HT1080 (cell line): Measurements from ENCODE around the gene XPOT. TPM values are rescaled to one million over a fixed set of nuclear protein-coding genes. Genes with fewer than 3 reads are reported as not detected.

Experiments
- DNase-seq: peaks from one replicate; pipeline ENCODE4 v3.0.0-alpha.2; 2015; ENCODE audit warnings: low read depth
- small RNA-seq: library from RNA; depleted of rRNA; stranded (forward); fragments of <200 nt; gene quantifications from one replicate; pipeline ENCODE3, GENCODE V24; 2014
- total RNA-seq: library from RNA; depleted of rRNA; stranded (reverse); fragments of >200 nt; shearing (Covaris generic); gene quantifications from 2 replicates; pipeline ENCODE4 v1.2.3, GENCODE V29; 2014; rRNA removed

Gene XPOT
- total RNA-seq, 1 experiment from 2014 or later, result 93.3 TPM

GRCh38 chr12:64466178-64466577 is 62.0 kb downstream of the XPOT start:
- DNase-seq, result no peak

- no peak for DNase-seq
These were observed 64.8 kb downstream of the XPOT start for GRCh38 chr12:64468966-64469365.

- no peak for DNase-seq
These were observed 65.4 kb downstream of the XPOT start for GRCh38 chr12:64469455-64470142.

- DNase-seq, result no peak
These were observed 66.3 kb downstream of the XPOT start for GRCh38 chr12:64470495-64470894.

GRCh38 chr12:64473176-64473575 is 69.0 kb downstream of the XPOT start:
- DNase-seq, result no peak

GRCh38 chr12:64475518-64475917 is 71.3 kb downstream of the XPOT start:
- DNase-seq, result no peak

GRCh38 chr12:64476844-64477243 is 72.7 kb downstream of the XPOT start:
- DNase-seq, result no peak

- DNase-seq, result no peak
These were observed 74.5 kb downstream of the XPOT start for GRCh38 chr12:64478661-64479060.

- no peak for DNase-seq
These were observed 76.0 kb downstream of the XPOT start for GRCh38 chr12:64480148-64480547.

GRCh38 chr12:64486657-64487056 is 82.5 kb downstream of the XPOT start:
- DNase-seq, result no peak

GRCh38 chr12:64491718-64492117 is 87.5 kb downstream of the XPOT start:
- DNase-seq, result no peak

GRCh38 chr12:64493513-64493912 is 89.3 kb downstream of the XPOT start:
- DNase-seq, result no peak

- DNase-seq, result no peak
These were observed 91.0 kb downstream of the XPOT start for GRCh38 chr12:64494998-64495729.

- no peak for DNase-seq
These were observed 92.7 kb downstream of the XPOT start for GRCh38 chr12:64496839-64497400.

- DNase-seq, result no peak
These were observed 93.3 kb downstream of the XPOT start for GRCh38 chr12:64497484-64497883.

- DNase-seq, result no peak
These were observed 93.7 kb downstream of the XPOT start for GRCh38 chr12:64497903-64498302.

GRCh38 chr12:64500394-64500793 is 96.2 kb downstream of the XPOT start:
- DNase-seq, result no peak

Small RNA genes within 50 kb of the gene (small RNA-seq; reads per million reads assigned to genes)
- gene RF01210, result not detected

Other genes starting within 250 kb of the XPOT start
- 7.1 and 10.7 TPM in 2 replicates for gene KICS2, start 182.1 kb upstream of the XPOT start, total RNA-seq
- gene C12orf56, start 13.6 kb upstream of the XPOT start, total RNA-seq, result not detected in 2 replicates
- gene TBK1, start 47.7 kb downstream of the XPOT start, total RNA-seq, result 23.1 and 24.5 TPM in 2 replicates
- gene RASSF3, start 206.1 kb downstream of the XPOT start, total RNA-seq, result 16.5 and 19.7 TPM in 2 replicates